Gastroesophageal sphincter (tissue), 2 donors: ENCODE results near the gene SIGLEC15.

ENCODE experiments used
- POLR2A ChIP-seq, 2 donors: fragments of 450-650 bp; IDR thresholded peaks; one replicate each; pipeline ENCODE4 v1.6.1; 2017; ENCODE audit warnings: antibody characterized with exemption in 2 of 2, mild to moderate bottlenecking in 2 of 2, moderate library complexity in 1 of 2
- POLR2AphosphoS5 ChIP-seq: sonication (generic); formaldehyde crosslinking; IDR thresholded peaks from one replicate; pipeline ENCODE4 v1.6.1; 2017; ENCODE audit warnings: antibody characterized with exemption

- TF ChIP-seq POLR2A (IDR thresholded peaks at IDR 0.05): no peak
- TF ChIP-seq POLR2AphosphoS5: no peak
Measured at GRCh38 chr18:45839414-45840395, 14.2 kb downstream of the SIGLEC15 start.
